HK-2 (cell line): Measurements from ENCODE around the gene APOF.
"Not testable (repeated sequence)": the region's sequence is repeated elsewhere in the genome, so short reads cannot be mapped to it uniquely, and the experiment has no call there.

Source experiments
- DNase-seq: peaks from one replicate; pipeline ENCODE4 v3.0.0-alpha.2; 2018; ENCODE audit not compliant: unreplicated experiment

APOF gene

GRCh38 chr12:56362130-56363059 lies at the start of gene APOF:
TSS of gene APOF (minus strand) at chr12:56362857. CDS start at chr12:56362745, 112 bp downstream.
- DNase-seq: no peak

- no peak for DNase-seq
These were observed 49.4 kb upstream of the APOF start for GRCh38 chr12:56411781-56412639.

DNA sequence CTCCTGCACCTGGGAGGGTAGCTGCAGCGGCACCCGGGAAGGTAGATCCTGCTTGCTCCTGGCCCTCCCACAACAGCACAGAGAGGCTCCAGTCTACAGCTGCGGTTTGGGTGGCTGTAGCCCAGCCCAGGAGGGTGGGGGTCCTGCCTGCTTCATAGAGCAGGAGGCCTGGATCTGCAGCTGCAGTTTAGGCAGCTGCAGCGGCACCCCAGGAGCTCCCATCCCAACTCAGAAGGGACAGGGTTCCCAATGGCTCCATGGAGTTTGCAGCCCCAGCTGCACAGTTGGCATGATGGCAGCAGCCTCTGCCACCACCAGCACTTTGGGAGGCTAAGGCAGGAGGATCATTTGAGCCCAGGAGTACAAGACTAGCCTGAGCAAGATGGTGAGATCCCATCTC lies 48.1 kb upstream of the APOF start:
- DNase-seq: no peak

DNA sequence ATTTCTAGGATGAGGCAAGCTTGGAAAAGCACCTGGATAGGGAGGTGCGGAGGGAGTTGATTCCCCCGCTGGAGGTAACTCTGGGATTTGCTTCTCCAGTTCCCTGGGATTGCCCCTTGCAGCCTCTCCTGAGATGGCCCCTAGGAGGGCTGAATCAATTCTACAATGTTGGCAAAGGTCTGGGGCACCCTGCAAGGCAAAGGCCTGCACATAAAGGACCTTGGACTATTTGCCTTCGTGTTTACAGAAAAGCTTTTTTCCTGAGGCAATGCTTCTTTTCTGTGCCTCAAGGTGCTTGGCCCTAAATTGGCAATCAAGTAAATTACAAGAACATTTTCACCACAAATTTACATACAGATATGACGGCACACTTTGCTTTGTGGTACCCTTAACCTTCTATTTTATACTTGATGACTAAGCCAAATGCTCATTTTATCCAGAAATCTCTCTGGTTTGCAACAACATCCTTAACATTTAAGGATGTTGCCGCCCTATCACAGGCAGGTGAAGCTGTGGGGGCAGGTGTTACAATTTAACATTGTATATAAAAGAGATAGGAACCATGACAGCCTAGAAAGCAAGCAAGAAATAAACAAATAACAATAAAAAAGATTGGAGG lies 46.3 kb upstream of the APOF start:
- no peak for DNase-seq

GRCh38 chr12:56404227-56404626 lies 41.6 kb upstream of the APOF start:
- DNase-seq: not testable (repeated sequence)

GRCh38 chr12:56401612-56402011 lies 39.0 kb upstream of the APOF start:
- not testable (repeated sequence) for DNase-seq

DNA sequence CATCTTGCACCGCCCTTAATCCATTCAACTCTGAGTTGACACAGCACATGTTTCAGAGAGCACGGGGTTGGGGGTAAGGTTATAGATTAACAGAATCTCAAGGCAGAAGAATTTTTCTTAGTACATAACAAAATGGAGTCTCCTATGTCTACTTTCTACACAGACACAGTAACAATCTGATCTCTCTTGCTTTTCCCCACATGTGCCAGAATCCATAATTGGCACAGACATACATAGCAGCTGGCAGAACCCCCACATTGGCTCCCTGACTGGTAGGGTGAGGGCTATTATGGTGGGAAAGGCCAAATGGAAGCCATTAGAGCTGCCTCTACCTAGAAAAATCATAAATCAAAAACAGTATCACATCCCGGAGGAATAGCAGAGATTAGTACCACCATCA lies 38.5 kb upstream of the APOF start:
- DNase-seq: not testable (repeated sequence)

GRCh38 chr12:56399466-56399865 lies 36.8 kb upstream of the APOF start:
- DNase-seq: not testable (repeated sequence)

GRCh38 chr12:56398324-56398723 lies 35.7 kb upstream of the APOF start:
- no peak for DNase-seq

DNA sequence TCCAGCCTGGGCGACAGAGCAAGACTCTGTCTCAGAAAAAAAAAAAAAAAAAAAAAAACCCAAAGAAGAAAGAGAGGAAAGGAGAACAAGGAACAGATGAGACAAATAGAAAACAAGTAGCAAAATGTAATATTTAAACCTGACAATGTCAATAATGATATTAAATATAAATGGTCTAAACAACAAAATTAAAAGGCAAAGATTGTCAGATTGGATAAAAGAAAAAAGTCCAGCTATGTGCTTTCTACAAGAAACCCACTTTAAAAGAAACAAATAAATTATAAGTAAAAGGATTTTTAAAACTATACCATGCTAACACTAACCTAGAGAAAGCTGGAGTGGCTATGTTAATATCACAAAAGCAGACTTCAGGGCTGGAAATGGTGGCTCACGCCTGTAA lies 29.7 kb upstream of the APOF start:
- DNase-seq: no peak

GRCh38 chr12:56391721-56392120 lies 29.1 kb upstream of the APOF start:
- DNase-seq: no peak

DNA sequence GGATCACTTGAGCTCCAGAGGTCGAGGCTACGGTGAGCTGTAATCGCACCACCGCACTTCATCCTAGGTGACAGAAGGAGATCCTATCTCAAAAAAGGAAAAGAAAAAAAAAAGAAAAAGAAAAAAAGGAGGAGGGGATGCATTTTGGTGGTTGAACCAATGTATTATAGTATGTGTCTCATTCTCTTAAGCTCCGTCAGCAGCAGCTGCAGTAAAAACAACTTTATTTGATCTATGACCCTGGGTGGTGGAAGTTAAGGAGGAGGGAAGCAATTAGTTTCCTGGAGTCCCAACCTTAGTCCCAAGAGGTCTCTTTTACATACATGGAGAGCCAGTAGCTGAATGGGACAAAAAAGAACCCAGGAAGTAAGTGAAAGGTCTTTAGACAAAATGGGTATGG lies 26.8 kb upstream of the APOF start:
- no peak for DNase-seq

GRCh38 chr12:56387152-56387736 lies 24.6 kb upstream of the APOF start:
- DNase-seq: no peak

- DNase-seq: no peak
These were observed 23.2 kb upstream of the APOF start for GRCh38 chr12:56385873-56386272.

DNA sequence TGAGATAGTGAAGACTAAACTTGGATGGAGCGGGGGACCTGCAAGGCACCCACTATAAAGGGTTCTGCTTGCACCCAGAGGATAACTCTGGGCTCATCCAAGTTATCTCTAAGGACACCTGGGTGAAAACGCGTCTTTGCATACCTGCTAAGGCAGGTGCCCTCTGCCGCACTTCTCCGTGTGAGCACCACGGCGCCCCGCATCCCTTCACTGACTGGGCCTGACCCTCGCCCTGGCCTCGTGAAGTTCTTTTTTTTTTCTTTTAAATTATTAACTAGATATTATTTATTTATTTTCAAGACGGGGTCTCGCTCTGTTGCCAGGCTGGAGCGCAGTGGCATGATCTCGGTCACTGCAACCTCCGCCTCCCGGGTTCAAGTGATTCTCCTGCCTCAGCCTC lies 20.0 kb upstream of the APOF start:
- no peak for DNase-seq

DNA sequence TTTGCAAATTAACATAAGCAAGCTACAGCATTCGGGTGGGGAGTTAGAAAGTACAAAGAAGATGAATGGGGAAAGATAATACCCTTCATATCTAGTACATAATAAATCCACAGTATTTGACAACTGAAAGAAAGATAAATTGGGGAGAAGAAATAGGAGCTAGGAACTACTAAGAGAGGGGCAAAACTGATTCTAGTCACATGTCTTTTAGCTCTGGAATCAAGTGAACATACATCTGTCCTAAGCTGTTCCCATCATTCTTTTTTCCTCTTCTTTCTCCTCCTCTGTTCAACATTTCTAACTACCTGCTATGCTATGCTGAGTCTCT lies 15.3 kb upstream of the APOF start:
- DNase-seq: no peak

DNA sequence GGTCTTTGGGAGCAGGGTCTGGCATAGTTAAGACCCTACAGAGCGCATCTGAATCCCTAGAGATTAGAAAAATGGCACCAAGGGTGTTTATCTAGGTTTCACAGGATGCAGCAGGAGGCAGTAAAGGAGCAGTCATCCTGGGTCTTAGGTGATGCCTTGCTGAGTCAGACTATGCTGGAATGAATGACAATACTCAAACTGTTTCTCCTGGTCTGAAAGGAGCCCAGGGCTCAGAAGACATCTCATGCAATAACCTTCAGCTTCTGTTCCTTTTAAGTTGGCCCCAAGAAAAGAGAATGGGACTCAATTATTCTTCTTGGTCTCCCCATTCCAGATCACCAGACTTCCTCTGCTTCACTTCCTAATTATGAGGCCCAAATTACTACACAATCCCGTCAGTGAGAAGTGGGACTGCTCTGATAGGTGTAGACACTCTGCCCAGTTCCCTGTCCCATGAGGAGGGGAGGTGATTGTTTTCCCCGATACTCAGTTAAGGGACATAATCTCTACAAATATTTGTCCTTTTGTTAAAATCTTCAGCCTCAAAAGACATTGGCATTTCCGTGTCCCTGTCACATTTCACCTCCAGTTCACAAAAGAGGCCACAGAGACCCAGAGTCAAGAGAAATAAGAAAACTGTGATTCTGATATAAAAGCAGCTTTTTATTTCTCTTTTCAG lies 14.8 kb upstream of the APOF start:
- DNase-seq: no peak

GRCh38 chr12:56375598-56376434 lies 13.2 kb upstream of the APOF start:
- no peak for DNase-seq

DNA sequence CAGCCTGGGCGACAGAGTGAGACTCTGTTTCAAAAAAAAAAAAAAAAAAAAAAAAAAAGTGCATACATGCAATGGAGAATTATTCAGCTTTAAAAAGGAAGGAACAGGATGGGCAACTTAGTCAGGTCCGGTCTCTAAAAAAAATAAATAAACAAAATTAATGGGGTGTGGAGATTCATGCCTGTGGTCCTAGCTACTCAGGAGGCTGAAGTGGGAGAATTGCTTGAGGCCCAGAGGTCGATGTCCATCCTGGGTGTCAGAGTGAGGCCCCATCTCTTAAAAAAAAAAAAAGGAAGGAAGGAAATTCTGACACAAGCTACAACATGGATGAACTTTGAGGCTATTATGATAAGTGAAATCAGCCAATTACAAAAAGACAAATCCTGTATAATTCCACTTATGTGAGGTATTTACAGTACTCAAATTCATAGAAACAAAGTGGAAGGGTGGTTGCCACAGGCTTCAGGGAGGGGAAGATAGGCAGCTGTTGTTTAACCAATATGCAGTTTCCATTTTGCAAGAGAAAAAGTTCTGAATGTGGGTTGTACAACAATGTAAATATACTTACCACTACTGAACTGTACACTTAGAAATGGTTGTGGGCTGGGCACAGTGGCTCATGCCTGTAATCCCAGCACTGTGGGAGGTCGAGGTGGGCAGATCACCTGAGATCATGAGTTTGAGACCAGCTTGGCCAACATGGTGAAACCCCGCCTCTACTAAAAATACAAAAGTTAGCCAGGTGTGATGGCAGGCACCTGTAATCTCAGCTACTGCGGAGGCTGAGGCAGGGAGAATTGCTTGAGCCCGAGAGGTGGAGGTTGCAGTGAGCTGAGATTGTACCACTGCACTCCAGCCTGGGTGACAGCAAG lies 12.3 kb upstream of the APOF start:
- DNase-seq: no peak

- DNase-seq: no peak
These were observed 10.9 kb upstream of the APOF start for GRCh38 chr12:56373515-56373914.
